Subcutaneous abdominal adipose tissue (tissue), 5 donors: Measurements from ENCODE around the gene NFE2.

Experiments
- H3K27ac ChIP-seq: one replicate; pipeline ENCODE4 v1.7.0; 2013; ENCODE audit warnings: low read depth, mild to moderate bottlenecking, inconsistent platforms, low read length, moderate library complexity
- H3K27me3 ChIP-seq, 5 donors: one replicate each; pipeline ENCODE4 v1.7.0; 2013; ENCODE audit warnings: low read length in 5 of 5, inconsistent platforms in 1 of 5; ENCODE audit not compliant: control insufficient read depth in 5 of 5, insufficient read depth in 4 of 5
- H3K36me3 ChIP-seq, 5 donors: one replicate each; pipeline ENCODE4 v1.7.0; 2013; ENCODE audit warnings: low read length in 5 of 5; ENCODE audit not compliant: control insufficient read depth in 5 of 5, insufficient read depth in 5 of 5
- H3K4me1 ChIP-seq, 5 donors: one replicate each; pipeline ENCODE4 v1.7.0; 2013; ENCODE audit warnings: low read length in 5 of 5, mild to moderate bottlenecking in 3 of 5, moderate library complexity in 1 of 5; ENCODE audit not compliant: control insufficient read depth in 5 of 5, insufficient read depth in 5 of 5
- H3K4me3 ChIP-seq, 5 donors: one replicate each; pipeline ENCODE4 v1.7.0; 2013; ENCODE audit warnings: low read length in 5 of 5, low read depth in 1 of 5
- H3K9ac ChIP-seq, 5 donors: one replicate each; pipeline ENCODE4 v1.7.0; 2013; ENCODE audit warnings: low read length in 5 of 5, mild to moderate bottlenecking in 4 of 5, moderate library complexity in 3 of 5
- H3K9me3 ChIP-seq, 5 donors: one replicate each; pipeline ENCODE4 v1.7.0; 2013; ENCODE audit warnings: low read length in 5 of 5; ENCODE audit not compliant: control insufficient read depth in 5 of 5
- donor health status: healthy.
- donor health status: healthy.
- donor health status: healthy.
- donor health status: healthy.
- donor health status: healthy.

Gene NFE2

GRCh38 chr12:54311051-54311450 is 10.2 kb upstream of the NFE2 start:
- Histone ChIP-seq H3K4me3 (no peak overlapping the region), H3K9me3 (no peaks in the 10 kb centered on the region), H3K27ac (no peak overlapping the region), H3K36me3 (no peaks in the 10 kb centered on the region), H3K9ac (no peak overlapping the region), H3K4me1 (peaks cover 0 to 4% (median 0%) of the 10 kb centered on the region in 5 donors), H3K27me3 (no peaks in the 10 kb centered on the region)

- Histone ChIP-seq H3K9ac (no peak overlapping the region), H3K36me3 (no peaks in the 10 kb centered on the region), H3K4me3 (no peak overlapping the region), H3K27me3 (no peaks in the 10 kb centered on the region), H3K4me1 (peaks cover 0 to 12% (median 9%) of the 10 kb centered on the region in 5 donors), H3K27ac (no peak overlapping the region), H3K9me3 (no peaks in the 10 kb centered on the region)
Observed at GRCh38 chr12:54306925-54307741, 6.3 kb upstream of the NFE2 start.

- Histone ChIP-seq H3K4me1 (peaks cover 0 to 23% (median 19%) of the 10 kb centered on the region in 5 donors), H3K4me3 (peak overlapping the region in 1 of 5 donors; percentile 26), H3K9me3 (no peaks in the 10 kb centered on the region), H3K27me3 (peaks cover 5 to 16% (median 13%) of the 10 kb centered on the region in 5 donors), H3K27ac (no peak overlapping the region), H3K36me3 (no peaks in the 10 kb centered on the region), H3K9ac (peak overlapping the region in 1 of 5 donors; percentile 47)
Observed at GRCh38 chr12:54304187-54304810, 3.5 kb upstream of the NFE2 start.

- H3K36me3 ChIP-seq: no peaks in the 10 kb centered on the region
- H3K27ac ChIP-seq: no peak overlapping the region
- no peak overlapping the region for H3K9ac ChIP-seq
- peaks cover 0 to 23% (median 19%) of the 10 kb centered on the region in 5 donors for H3K4me1 ChIP-seq
- H3K4me3 ChIP-seq: no peak overlapping the region
- H3K9me3 ChIP-seq: no peaks in the 10 kb centered on the region
- H3K27me3 ChIP-seq: peaks cover 9 to 22% (median 15%) of the 10 kb centered on the region in 5 donors
Observed at GRCh38 chr12:54303640-54304039, 2.8 kb upstream of the NFE2 start.

GRCh38 chr12:54301428-54302048 is 723 bp upstream of the NFE2 start:
- no peak overlapping the region for H3K27ac ChIP-seq
- no peak overlapping the region for H3K4me3 ChIP-seq
- H3K27me3 ChIP-seq: peaks cover 9 to 24% (median 17%) of the 10 kb centered on the region in 5 donors
- no peaks in the 10 kb centered on the region for H3K9me3 ChIP-seq
- H3K4me1 ChIP-seq: peaks cover 0 to 23% (median 15%) of the 10 kb centered on the region in 5 donors
- no peaks in the 10 kb centered on the region for H3K36me3 ChIP-seq
- H3K9ac ChIP-seq: no peak overlapping the region

- no peak overlapping the region for H3K9ac ChIP-seq
- no peaks in the 10 kb centered on the region for H3K9me3 ChIP-seq
- H3K27ac ChIP-seq: no peak overlapping the region
- peaks cover 0 to 23% (median 15%) of the 10 kb centered on the region in 5 donors for H3K4me1 ChIP-seq
- H3K36me3 ChIP-seq: no peaks in the 10 kb centered on the region
- H3K27me3 ChIP-seq: peaks cover 9 to 24% (median 17%) of the 10 kb centered on the region in 5 donors
- H3K4me3 ChIP-seq: peak overlapping the region in 3 of 5 donors; percentile 17 to 42 (median 23)
Observed at GRCh38 chr12:54300225-54300731, 537 bp downstream of the NFE2 start.

GRCh38 chr12:54299515-54300224 is 1.1 kb downstream of the NFE2 start:
- Histone ChIP-seq H3K4me3 (peak overlapping the region in 1 of 5 donors; percentile 1), H3K9ac (no peak overlapping the region), H3K36me3 (no peaks in the 10 kb centered on the region), H3K27ac (no peak overlapping the region), H3K9me3 (no peaks in the 10 kb centered on the region), H3K27me3 (peaks cover 9 to 24% (median 17%) of the 10 kb centered on the region in 5 donors), H3K4me1 (peaks cover 0 to 23% (median 15%) of the 10 kb centered on the region in 5 donors)

- H3K9ac ChIP-seq: no peak overlapping the region
- H3K27me3 ChIP-seq: peaks cover 9 to 24% (median 17%) of the 10 kb centered on the region in 5 donors
- H3K4me1 ChIP-seq: peaks cover 2 to 16% (median 8%) of the 10 kb centered on the region in 5 donors
Observed at GRCh38 chr12:54298904-54299303, 1.9 kb downstream of the NFE2 start.

GRCh38 chr12:54296393-54297099 is 4.3 kb downstream of the NFE2 start:
- Histone ChIP-seq H3K27ac (no peak overlapping the region), H3K9me3 (no peaks in the 10 kb centered on the region), H3K4me3 (no peak overlapping the region), H3K4me1 (peaks cover 2 to 13% (median 7%) of the 10 kb centered on the region in 5 donors), H3K36me3 (no peaks in the 10 kb centered on the region), H3K9ac (no peak overlapping the region), H3K27me3 (peaks cover 9 to 24% (median 17%) of the 10 kb centered on the region in 5 donors)

More at GRCh38 chr12:54298904-54299303, 1.9 kb downstream of the NFE2 start:
- Histone ChIP-seq H3K9me3 (no peaks in the 10 kb centered on the region), H3K27ac (no peak overlapping the region), H3K36me3 (no peaks in the 10 kb centered on the region), H3K4me3 (no peak overlapping the region)
